Activated CD4-positive, alpha-beta memory T cell treated with anti-CD3 and anti-CD28 coated beads, Interleukin-2, amount 10 ng/mL, durations not matched to agents 7 days and 5 days (primary cell): ENCODE data around the gene TXLNG. TPM values are rescaled to one million over a fixed set of nuclear protein-coding genes. Genes with fewer than 3 reads are reported as not detected.

Experiments used
- CTCF ChIA-PET: fragments of 350-600 bp; sonication (Branson Sonifier 250); formaldehyde crosslinking; loops from one replicate; lab custom pipeline; 2021; ENCODE audit warnings: antibody characterized with exemption, inconsistent platforms; lab: Charles Lee
- POLR2A ChIA-PET: fragments of 350-600 bp; sonication (Branson Sonifier 250); formaldehyde crosslinking; loops from one replicate; lab custom pipeline; 2021; ENCODE audit warnings: antibody characterized with exemption; lab: Charles Lee
- DNase-seq: peaks from one replicate; pipeline ENCODE4 v3.0.0-alpha.2; 2020
- H3K27ac Mint-ChIP-seq: one replicate; pipeline ENCODE4 v1.8.0; 2021; ENCODE audit warnings: mild to moderate bottlenecking, mixed read lengths
- H3K27me3 Mint-ChIP-seq: one replicate; pipeline ENCODE4 v1.8.0; 2021; ENCODE audit warnings: mixed read lengths
- H3K36me3 Mint-ChIP-seq: one replicate; pipeline ENCODE4 v1.8.0; 2021; ENCODE audit warnings: low read depth, mixed read lengths
- H3K4me1 Mint-ChIP-seq: one replicate; pipeline ENCODE4 v1.8.0; 2021; ENCODE audit warnings: mixed read lengths
- H3K4me3 Mint-ChIP-seq: one replicate; pipeline ENCODE4 v1.8.0; 2021; ENCODE audit warnings: mild to moderate bottlenecking, mixed read lengths
- H3K9me3 Mint-ChIP-seq: one replicate; pipeline ENCODE4 v1.8.0; 2021; ENCODE audit warnings: mixed read lengths
- total RNA-seq, 2 experiments: library from RNA; stranded (reverse); gene quantifications; one replicate each; pipeline ENCODE4 v1.2.3, GENCODE V29; 2021

TXLNG gene
- total RNA-seq, 2 experiments from 2014 or later, result 9.4 to 9.8 TPM

- DNase-seq, result no peak
- ChIA-PET POLR2A (no interaction called here), CTCF (no interaction called here)
- H3K9me3 Mint-ChIP-seq, result no peaks in the 10 kb centered on the region
- no peak overlapping the region for H3K4me3 Mint-ChIP-seq
- no peaks in the 10 kb centered on the region for H3K27me3 Mint-ChIP-seq
- no peak overlapping the region for H3K27ac Mint-ChIP-seq
- H3K4me1 Mint-ChIP-seq, result no peaks in the 10 kb centered on the region
- H3K36me3 Mint-ChIP-seq, result peaks cover 16% of the 10 kb centered on the region
Measured at GRCh38 chrX:16796298-16796697, 10.0 kb downstream of the TXLNG start.

DNA sequence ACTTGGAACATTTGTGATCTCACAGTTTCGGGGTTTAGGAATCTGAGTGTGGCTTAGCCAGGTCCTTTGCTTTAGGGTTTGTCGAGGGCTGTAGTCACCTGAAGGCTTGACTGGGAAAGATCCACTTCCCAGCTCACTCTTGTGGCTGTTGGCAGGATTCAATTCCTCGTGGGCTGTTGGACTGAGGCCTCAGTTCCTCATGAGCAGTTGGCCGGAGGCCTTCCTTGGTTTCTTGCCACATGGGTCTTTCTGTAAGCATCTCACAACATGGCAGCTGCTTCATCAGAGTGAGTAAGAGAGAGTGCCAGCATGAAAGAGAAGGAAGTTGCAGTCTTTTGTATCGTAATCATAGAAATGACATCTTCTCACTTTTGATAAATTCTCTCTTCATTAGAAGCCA is 11.1 kb downstream of the TXLNG start:
- H3K9me3 Mint-ChIP-seq, result no peaks in the 10 kb centered on the region
- POLR2A ChIA-PET, result interaction anchor here (1.1 kb wide), 1 partner anchor 9 kb away, joined by 3 read pairs; no protein-coding TSS in a partner anchor
- no peak for DNase-seq
- no peaks in the 10 kb centered on the region for H3K27me3 Mint-ChIP-seq
- H3K27ac Mint-ChIP-seq, result no peak overlapping the region
- H3K36me3 Mint-ChIP-seq, result peaks cover 16% of the 10 kb centered on the region
- H3K4me3 Mint-ChIP-seq, result no peak overlapping the region
- CTCF ChIA-PET, result no interaction called here
- no peaks in the 10 kb centered on the region for H3K4me1 Mint-ChIP-seq

DNA sequence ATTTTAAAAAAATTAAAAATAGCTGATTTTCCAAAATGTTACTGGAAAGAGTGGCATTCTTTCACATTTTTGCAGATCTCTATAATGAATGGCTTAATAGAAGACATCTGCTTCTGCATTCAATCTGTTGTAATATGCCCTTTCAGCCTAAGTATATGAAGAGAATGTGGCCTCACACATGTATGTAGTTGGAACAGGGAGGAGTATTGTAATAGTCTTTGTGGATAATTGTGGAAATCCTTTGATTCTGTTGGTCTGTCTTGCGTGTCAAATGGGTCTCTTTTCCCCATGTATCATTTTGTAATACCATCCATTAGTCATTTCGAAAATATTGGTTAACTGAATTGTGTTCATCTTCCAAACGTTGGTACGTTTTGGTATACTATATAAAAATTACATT is 11.6 kb downstream of the TXLNG start:
- CTCF ChIA-PET, result no interaction called here
- H3K4me1 Mint-ChIP-seq, result no peaks in the 10 kb centered on the region
- no peak for DNase-seq
- no peak overlapping the region for H3K4me3 Mint-ChIP-seq
- POLR2A ChIA-PET, result interaction anchor here (1.1 kb wide), 1 partner anchor 9 kb away, joined by 3 read pairs; no protein-coding TSS in a partner anchor
- no peak overlapping the region for H3K27ac Mint-ChIP-seq
- no peaks in the 10 kb centered on the region for H3K9me3 Mint-ChIP-seq
- H3K27me3 Mint-ChIP-seq, result no peaks in the 10 kb centered on the region
- peaks cover 16% of the 10 kb centered on the region for H3K36me3 Mint-ChIP-seq

- Mint-ChIP-seq H3K36me3 (peaks cover 2% of the 10 kb centered on the region), H3K4me3 (no peak overlapping the region), H3K9me3 (no peaks in the 10 kb centered on the region), H3K27ac (no peak overlapping the region), H3K4me1 (peaks cover 10% of the 10 kb centered on the region), H3K27me3 (no peaks in the 10 kb centered on the region)
- POLR2A ChIA-PET, result no interaction called here
- CTCF ChIA-PET, result interaction anchor here (0.6 kb wide), 1 partner anchor 63 kb away, joined by 4 read pairs; no protein-coding TSS in a partner anchor
- no peak for DNase-seq
Measured at GRCh38 chrX:16804923-16805464, 18.7 kb downstream of the TXLNG start.

DNA sequence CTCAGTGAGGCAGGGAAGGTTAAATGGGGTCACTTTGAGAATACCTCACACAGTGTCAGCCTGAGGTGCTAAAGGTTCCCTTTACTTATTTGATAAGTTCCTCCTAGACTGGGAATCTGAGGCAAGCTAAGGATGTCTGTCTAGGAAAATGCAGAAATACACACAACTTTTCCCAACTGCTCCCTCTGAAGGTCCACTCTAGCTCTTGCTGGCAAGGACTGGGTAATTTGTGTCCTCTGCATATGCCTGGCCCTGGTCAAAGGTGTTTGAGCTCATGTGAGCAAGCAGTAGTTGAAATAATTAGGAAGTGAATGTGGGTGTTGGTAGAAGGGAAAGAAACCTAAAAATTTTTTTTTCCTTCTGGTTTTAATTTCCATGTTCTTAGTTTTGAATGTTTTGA is 21.3 kb downstream of the TXLNG start:
- Mint-ChIP-seq H3K4me1 (peaks cover 11% of the 10 kb centered on the region), H3K27ac (no peak overlapping the region), H3K9me3 (no peaks in the 10 kb centered on the region), H3K36me3 (no peaks in the 10 kb centered on the region), H3K4me3 (no peak overlapping the region), H3K27me3 (no peaks in the 10 kb centered on the region)
- ChIA-PET POLR2A (interaction anchor here (1.1 to 1.8 kb wide), 2 partner anchors 15 to 952 kb away, joined by 3 to 4 read pairs; no protein-coding TSS in a partner anchor), CTCF (interaction anchor here (0.9 kb wide), 1 partner anchor 9 kb away, joined by 3 read pairs; no protein-coding TSS in a partner anchor)
- no peak for DNase-seq

GRCh38 chrX:16807976-16808542 is 21.8 kb downstream of the TXLNG start:
- H3K27ac Mint-ChIP-seq, result no peak overlapping the region
- POLR2A ChIA-PET, result interaction anchor here (1.1 to 1.8 kb wide), 2 partner anchors 14 to 952 kb away, joined by 3 to 4 read pairs; no protein-coding TSS in a partner anchor

DNA sequence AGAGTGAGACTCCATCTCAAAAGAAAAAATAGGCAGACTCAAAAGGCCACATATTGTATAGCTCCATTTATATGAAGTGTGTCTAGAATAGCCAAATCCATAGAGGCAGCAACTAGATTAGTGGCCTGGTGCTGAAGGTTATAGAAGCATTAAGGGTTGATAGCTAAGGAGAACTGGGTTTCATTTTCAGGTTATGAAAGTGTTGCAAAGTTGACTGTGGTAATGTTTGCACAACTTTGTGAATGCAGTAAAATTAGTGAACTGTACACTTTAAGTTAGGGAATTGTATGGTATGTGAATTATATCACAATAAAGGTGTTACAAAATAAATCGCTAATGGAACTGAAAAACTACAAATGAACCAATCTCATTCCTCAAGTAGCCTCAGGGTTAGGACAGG is 28.3 kb downstream of the TXLNG start:
- ChIA-PET CTCF (no interaction called here), POLR2A (no interaction called here)
- H3K4me3 Mint-ChIP-seq, result no peak overlapping the region
- peaks cover 10% of the 10 kb centered on the region for H3K36me3 Mint-ChIP-seq
- H3K27ac Mint-ChIP-seq, result no peak overlapping the region
- H3K27me3 Mint-ChIP-seq, result no peaks in the 10 kb centered on the region
- H3K4me1 Mint-ChIP-seq, result peaks cover 8% of the 10 kb centered on the region
- no peak for DNase-seq
- H3K9me3 Mint-ChIP-seq, result no peaks in the 10 kb centered on the region

More at GRCh38 chrX:16807976-16808542, 21.8 kb downstream of the TXLNG start:
- CTCF ChIA-PET, result interaction anchor here (0.9 kb wide), 1 partner anchor 9 kb away, joined by 3 read pairs; no protein-coding TSS in a partner anchor
- DNase-seq, result no peak
- peaks cover 11% of the 10 kb centered on the region for H3K4me1 Mint-ChIP-seq
- peaks cover 3% of the 10 kb centered on the region for H3K36me3 Mint-ChIP-seq
- no peaks in the 10 kb centered on the region for H3K9me3 Mint-ChIP-seq
- H3K4me3 Mint-ChIP-seq, result no peak overlapping the region
- H3K27me3 Mint-ChIP-seq, result no peaks in the 10 kb centered on the region

- Mint-ChIP-seq H3K9me3 (no peaks in the 10 kb centered on the region), H3K27ac (no peak overlapping the region), H3K36me3 (peaks cover 21% of the 10 kb centered on the region), H3K4me1 (peaks cover 16% of the 10 kb centered on the region), H3K27me3 (no peaks in the 10 kb centered on the region), H3K4me3 (no peak overlapping the region)
- no peak for DNase-seq
- CTCF ChIA-PET, result no interaction called here
- POLR2A ChIA-PET, result no interaction called here
Measured at GRCh38 chrX:16819634-16820033, 33.4 kb downstream of the TXLNG start.

DNA sequence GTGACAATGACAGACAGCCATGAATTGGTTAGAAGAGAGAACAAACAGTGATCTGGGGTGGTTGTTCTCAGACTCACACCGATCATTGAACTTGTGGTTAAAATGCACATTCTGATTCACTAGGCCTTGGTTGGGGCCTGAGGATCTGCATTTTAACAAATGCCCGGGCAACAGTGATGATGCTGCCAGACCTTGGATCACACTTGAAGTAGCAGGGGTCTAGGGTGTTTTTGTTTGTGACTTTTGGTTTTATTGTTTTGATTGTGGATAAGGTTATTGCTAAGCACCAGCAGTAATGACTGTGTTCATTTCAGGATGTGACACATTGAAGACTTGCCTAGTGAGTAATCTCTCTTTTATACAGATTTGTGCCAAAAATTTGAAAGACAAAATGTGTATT is 36.5 kb downstream of the TXLNG start:
- no peak overlapping the region for H3K4me3 Mint-ChIP-seq

DNA sequence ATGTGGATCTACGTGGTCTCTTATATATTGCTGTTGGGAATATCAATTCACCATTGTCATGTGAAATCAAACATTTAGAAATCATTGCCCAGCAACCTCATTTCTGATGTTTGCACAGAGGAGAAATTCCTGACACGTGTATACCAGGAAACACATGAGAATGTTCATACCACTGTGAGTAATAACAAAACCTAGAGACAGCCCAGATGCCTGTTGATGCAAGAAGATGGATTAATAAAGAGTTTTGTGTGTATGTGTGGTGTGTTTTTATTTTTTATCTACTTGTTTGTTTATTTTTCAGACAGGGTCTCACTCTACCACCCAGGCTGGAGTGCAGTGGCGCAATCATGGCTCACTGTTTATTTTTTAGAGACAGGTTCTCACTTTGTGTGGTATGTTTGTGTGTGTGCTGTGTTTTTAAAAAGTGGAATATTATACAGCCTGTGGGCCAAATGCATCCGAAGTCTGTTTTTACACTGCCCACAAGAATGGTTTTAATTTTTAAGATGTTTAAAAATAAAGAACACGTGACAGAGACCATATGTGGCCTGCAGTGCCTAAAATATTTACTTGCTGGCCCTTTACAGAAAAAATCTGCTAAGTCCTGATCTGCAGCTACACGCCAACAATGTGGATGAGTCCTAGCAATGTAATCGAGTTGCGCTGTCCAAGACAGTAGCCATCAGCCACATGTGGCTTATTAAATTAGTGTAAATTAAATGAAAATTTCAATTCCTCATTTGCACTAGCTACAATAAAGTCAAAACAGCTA is 39.2 kb downstream of the TXLNG start:
- Mint-ChIP-seq H3K9me3 (no peaks in the 10 kb centered on the region), H3K4me3 (no peak overlapping the region), H3K27ac (no peak overlapping the region), H3K27me3 (no peaks in the 10 kb centered on the region), H3K4me1 (peaks cover 27% of the 10 kb centered on the region), H3K36me3 (peaks cover 20% of the 10 kb centered on the region)
- ChIA-PET CTCF (interaction anchor here (0.7 to 2.5 kb wide), 7 partner anchors 13 to 418 kb away, joined by 3 to 16 read pairs (median 4); no protein-coding TSS in a partner anchor), POLR2A (interaction anchor here (1.2 kb wide), 1 partner anchor 10 kb away, joined by 3 read pairs; no protein-coding TSS in a partner anchor)
- DNase-seq, result no peak

More for the DNA sequence above, 36.5 kb downstream of the TXLNG start:
- Mint-ChIP-seq H3K27ac (peak overlapping the region; percentile 64), H3K27me3 (no peaks in the 10 kb centered on the region), H3K9me3 (no peaks in the 10 kb centered on the region), H3K4me1 (peaks cover 23% of the 10 kb centered on the region), H3K36me3 (peaks cover 21% of the 10 kb centered on the region)
- POLR2A ChIA-PET, result interaction anchor here (1.6 kb wide), 1 partner anchor 15 kb away, joined by 4 read pairs; no protein-coding TSS in a partner anchor
- no peak for DNase-seq
- CTCF ChIA-PET, result interaction anchor here (1.2 to 1.6 kb wide), 2 partner anchors 68 to 224 kb away, joined by 3 read pairs; no protein-coding TSS in a partner anchor

- Mint-ChIP-seq H3K4me3 (no peak overlapping the region), H3K4me1 (peaks cover 27% of the 10 kb centered on the region), H3K27me3 (no peaks in the 10 kb centered on the region), H3K36me3 (peaks cover 20% of the 10 kb centered on the region), H3K27ac (no peak overlapping the region), H3K9me3 (no peaks in the 10 kb centered on the region)
- ChIA-PET CTCF (interaction anchor here (0.7 to 2.5 kb wide), 11 partner anchors 10 to 418 kb away, joined by 3 to 16 read pairs (median 4); no protein-coding TSS in a partner anchor), POLR2A (interaction anchor here (1.2 kb wide), 1 partner anchor 9 kb away, joined by 3 read pairs; no protein-coding TSS in a partner anchor)
- DNase-seq, result no peak
Measured at GRCh38 chrX:16826207-16826606, 39.9 kb downstream of the TXLNG start.

DNA sequence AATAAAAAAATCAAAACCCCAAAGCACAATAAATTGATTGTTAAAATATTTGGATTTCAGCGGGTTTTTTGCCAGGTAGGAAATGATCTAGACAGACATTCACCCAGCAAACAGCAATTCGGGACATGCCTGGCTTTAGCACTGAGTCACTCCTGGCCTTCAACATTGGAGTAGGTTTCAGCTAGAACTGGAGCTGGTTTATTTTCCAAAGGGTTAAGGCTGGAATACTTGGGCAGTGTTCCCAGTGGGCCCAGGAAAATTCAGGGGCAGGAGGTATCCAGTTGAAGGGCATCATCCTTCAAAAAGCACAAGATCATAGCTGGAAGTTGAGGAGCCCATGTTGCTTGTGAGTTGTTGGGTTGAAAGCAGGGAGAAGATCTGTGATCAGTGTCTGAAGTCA is 41.0 kb downstream of the TXLNG start:
- peaks cover 27% of the 10 kb centered on the region for H3K4me1 Mint-ChIP-seq
- peaks cover 19% of the 10 kb centered on the region for H3K36me3 Mint-ChIP-seq
- H3K27me3 Mint-ChIP-seq, result no peaks in the 10 kb centered on the region
- H3K4me3 Mint-ChIP-seq, result no peak overlapping the region
- ChIA-PET POLR2A (interaction anchor here (1.0 kb wide), 1 partner anchor 43 kb away, joined by 4 read pairs; the partner anchor contains the start of gene RBBP7), CTCF (interaction anchor here (1.1 to 2.5 kb wide), 7 partner anchors 9 to 220 kb away, joined by 3 to 16 read pairs (median 4); no protein-coding TSS in a partner anchor)
- H3K9me3 Mint-ChIP-seq, result no peaks in the 10 kb centered on the region
- DNase-seq, result no peak
- no peak overlapping the region for H3K27ac Mint-ChIP-seq
